Fibroblast of the aortic adventitia (primary cell): ENCODE data around the gene DYDC2. TPM values are rescaled to one million over a fixed set of nuclear protein-coding genes. Genes with fewer than 3 reads are reported as not detected.

Experiments used
- DNase-seq: peaks from one replicate; pipeline ENCODE4 v3.0.0-alpha.2; 2010; ENCODE audit warnings: low read depth
- H3K4me3 ChIP-seq: 2 replicates; pipeline ENCODE4 v1.5.1; 2011; ENCODE audit warnings: low read depth, mild to moderate bottlenecking, control low read depth, low read length, moderate library complexity
- CTCF ChIP-seq: IDR thresholded peaks from 2 replicates; pipeline ENCODE4 v1.5.1; 2011; ENCODE audit warnings: mild to moderate bottlenecking, low read length, control low read depth, inconsistent platforms; ENCODE audit not compliant: insufficient read depth
- total RNA-seq: library from RNA; depleted of rRNA; stranded (reverse); fragments of >200 nt; gene quantifications from 2 replicates; pipeline ENCODE4 v1.2.3, GENCODE V29; 2012; ENCODE audit warnings: low replicate concordance

Gene DYDC2
- total RNA-seq, 1 donor, result not detected

GRCh38 chr10:80359644-80360043 is 3.1 kb downstream of the DYDC2 start:
- no peak for DNase-seq
- no peak overlapping the region for H3K4me3 ChIP-seq
- TF ChIP-seq CTCF, result no peak

GRCh38 chr10:80365510-80365909 is 8.9 kb downstream of the DYDC2 start:
- TF ChIP-seq CTCF, result no peak
- H3K4me3 ChIP-seq, result no peak overlapping the region
- no peak for DNase-seq

GRCh38 chr10:80371467-80371866 is 14.9 kb downstream of the DYDC2 start:
- H3K4me3 ChIP-seq, result no peak overlapping the region
- no peak for DNase-seq
- TF ChIP-seq CTCF, result no peak

- H3K4me3 ChIP-seq, result no peak overlapping the region
- no peak for DNase-seq
- no peak for TF ChIP-seq CTCF
Observed at GRCh38 chr10:80372675-80373074, 16.1 kb downstream of the DYDC2 start.

- no peak for DNase-seq
- no peak for TF ChIP-seq CTCF
- H3K4me3 ChIP-seq, result no peak overlapping the region
Observed at GRCh38 chr10:80373502-80373901, 16.9 kb downstream of the DYDC2 start.

GRCh38 chr10:80379701-80380100 is 23.1 kb downstream of the DYDC2 start:
- H3K4me3 ChIP-seq, result no peak overlapping the region
- no peak for DNase-seq
- TF ChIP-seq CTCF, result no peak

GRCh38 chr10:80380185-80380584 is 23.6 kb downstream of the DYDC2 start:
- DNase-seq, result no peak
- no peak overlapping the region for H3K4me3 ChIP-seq
- no peak for TF ChIP-seq CTCF
